GM18519 (cell line): ENCODE results near the gene SPDYE16.
"Not testable (repeated sequence)": the region's sequence is repeated elsewhere in the genome, so short reads cannot be mapped to it uniquely, and the experiment has no call there.

Experiments used
- ATAC-seq: cut with Tn5 transposase; IDR thresholded peaks from one replicate; pipeline ENCODE4 v1.9.1; 2021; ENCODE audit warnings: mild to moderate bottlenecking, moderate library complexity; ENCODE audit not compliant: unreplicated experiment, low FRiP score

Gene SPDYE16

DNA sequence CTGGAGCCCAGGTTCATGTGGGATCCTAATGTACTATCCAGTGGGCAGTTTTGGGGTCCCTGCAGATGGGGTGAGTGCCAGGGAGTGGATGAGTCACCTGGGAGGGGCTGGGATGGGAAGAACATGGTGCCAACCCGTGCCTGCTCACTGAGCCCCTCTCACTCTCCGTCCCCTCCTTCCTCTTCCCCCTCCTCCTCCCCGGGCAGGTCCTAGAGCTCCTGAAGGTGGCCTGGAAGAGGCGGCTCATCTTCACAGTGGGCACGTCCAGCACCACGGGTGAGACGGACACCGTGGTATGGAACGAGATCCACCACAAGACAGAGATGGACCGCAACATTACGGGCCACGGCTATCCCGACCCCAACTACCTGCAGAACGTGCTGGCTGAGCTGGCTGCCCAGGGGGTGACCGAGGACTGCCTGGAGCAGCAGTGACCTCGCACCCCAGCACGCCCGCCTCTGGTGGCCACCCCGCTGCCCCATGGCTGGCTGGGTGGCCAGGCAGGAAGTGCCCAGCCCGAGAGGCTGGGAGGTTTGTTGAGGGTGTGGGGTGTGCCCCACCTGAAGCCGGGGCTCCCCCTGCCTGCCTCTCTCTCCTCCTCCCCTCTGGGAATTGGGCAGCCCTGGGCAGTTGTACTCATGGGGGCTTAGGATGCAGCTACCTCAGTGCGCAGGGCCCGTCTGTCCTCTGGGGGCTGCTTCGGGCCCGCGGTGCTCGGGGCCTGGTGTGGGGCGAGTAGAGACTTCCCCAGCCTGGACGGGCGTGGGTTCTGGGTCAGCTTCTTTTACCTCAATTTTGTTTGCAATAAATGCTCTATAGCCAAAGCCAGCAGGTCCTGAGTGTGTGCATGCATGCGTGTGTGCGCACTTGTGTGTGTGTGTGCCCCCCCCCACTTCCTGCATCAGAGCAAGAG is 37.7 kb downstream of the SPDYE16 start:
- no peak for ATAC-seq

DNA sequence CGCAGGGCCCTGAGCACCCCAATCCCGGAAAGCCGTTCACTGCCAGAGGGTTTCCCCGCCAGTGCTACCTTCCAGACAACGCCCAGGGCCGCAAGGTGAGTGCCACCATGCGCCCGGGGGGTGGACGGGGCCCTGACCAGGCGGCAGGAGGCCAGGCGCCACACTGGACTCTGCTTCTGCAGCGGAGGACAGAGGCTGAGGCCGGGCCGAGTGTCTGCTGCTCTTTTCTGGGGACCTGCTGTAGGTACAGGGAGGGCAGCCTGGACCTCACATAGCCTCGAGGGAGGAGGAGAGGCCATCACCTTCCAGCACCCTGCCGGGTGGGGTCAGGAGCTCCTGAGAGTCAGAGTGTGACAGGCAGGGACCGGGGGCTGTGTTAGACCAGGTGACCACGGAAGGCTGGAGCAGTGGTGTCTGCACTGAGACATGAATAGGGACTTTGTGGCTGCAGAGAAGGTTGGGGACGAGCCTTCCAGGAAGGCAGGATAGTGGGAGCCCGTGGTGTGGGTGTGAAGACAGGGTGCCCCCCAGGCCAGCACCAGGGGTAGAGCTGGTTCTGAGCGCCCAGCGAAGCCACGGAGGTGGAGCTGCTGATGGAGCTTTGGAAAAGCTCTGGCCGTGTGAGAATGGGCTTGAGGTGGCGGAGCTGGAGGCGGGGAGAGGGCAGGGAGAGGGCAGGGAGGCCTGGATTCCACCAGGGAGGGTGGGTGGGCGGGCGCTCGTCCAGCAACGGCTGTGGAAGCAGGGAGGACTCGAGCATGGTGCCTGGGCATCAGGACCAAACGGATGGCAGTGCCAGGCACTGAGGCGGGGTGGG is 38.5 kb downstream of the SPDYE16 start:
- not testable (repeated sequence) for ATAC-seq

DNA sequence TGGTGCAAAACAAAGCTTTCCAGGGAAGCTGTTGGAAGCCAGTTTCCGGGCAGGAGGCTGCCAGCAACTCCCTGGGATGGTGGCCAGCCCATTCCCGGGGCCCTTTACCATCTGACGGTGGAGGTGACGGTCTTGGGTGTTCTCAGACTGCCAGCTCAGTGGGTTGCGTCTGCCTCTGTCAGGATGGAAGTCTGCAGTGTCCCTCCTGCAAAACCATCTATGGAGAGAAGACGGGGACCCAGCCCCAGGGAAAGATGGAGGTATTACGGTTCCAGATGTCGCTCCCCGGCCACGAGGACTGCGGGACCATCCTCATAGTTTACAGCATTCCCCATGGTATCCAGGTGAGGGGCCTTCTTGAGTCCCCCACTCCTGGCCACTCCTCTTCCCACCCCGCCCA is 39.9 kb downstream of the SPDYE16 start:
- not testable (repeated sequence) for ATAC-seq

DNA sequence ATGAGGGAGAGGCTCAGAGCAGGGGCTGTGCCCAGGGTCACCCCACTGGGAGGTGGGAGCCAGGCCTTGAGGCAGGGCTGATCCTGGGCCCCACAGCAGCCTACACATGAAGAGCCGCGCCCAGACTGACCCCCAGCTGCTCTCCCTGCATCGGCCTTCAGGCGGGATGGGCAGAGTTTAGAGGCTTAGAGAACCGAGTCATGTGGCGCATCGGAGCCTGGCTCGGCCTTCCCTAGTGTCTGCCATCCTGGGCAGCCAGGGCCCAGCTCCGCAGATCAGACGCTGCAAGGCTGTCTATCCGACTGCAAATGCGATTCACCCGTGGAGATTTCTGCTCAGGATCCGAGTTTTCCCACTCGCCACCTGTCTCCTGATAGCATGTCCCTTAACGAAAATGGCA is 40.3 kb downstream of the SPDYE16 start:
- ATAC-seq: not testable (repeated sequence)

DNA sequence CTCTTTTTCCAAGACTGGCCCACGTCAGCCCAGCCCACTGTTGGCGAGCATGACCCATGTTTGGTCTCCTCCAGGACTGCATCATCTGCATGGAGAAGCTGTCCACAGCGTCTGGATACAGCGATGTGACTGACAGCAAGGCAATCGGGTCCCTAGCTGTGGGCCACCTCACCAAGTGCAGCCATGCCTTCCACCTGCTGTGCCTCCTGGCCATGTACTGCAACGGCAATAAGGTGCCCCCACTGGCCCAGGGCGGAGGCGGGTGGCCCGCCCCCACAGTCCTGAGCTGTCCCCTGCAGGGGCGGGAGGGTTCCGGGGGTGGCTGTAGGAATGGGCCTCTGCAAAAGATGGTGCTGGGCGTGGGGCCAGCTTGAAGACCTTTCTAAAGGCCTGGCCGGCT is 40.9 kb downstream of the SPDYE16 start:
- not testable (repeated sequence) for ATAC-seq

DNA sequence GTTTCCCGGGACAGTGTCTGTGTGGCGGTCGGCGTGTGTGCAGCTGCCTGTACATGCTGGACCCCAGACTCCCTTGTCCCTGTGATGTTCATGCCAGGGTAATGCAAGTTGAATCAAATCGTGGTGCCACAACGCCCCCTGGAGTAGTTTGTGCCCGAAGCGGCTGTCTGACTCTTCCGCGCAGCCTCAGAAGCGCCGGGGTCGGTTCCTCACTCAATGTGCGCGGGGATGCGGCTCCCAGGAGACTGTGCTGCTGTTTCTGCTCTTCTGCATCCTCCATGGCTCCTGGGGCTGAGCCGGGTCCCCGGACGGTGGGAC is 43.2 kb downstream of the SPDYE16 start:
- ATAC-seq: not testable (repeated sequence)

DNA sequence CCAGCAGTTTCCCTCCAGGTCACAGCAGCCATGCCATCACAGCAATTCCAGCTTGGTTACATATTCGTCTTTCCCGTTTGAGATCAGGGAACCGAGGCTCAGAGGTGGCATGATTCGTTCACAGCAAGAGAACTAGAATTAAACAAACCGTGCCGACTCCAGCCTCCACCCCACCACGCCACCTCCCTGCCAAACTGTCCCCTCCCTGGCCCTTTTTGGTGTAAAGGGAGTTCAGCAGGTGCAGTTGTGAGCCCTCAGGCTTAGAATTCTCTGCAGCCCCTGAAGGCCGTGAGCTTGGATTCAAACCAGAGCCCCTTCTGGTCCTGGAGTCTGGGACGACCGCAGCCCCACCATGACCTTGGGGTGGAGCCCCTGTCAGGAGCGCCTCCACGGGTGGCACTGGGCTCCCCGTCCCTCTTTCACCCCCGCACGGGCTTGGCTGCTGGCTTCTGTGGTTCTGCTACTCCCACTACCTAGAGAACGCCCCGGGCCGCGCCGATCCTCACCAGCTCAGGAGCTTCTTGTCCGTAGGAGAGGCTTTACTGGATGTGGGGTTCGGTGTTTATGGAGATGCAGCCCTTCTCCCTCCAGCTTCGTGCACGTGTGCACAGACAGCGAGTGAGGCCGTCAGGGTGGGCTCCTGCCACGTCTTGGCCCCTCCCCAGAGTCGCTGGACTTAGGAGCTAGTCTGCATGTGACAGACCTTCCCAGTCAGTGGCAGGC is 43.7 kb downstream of the SPDYE16 start:
- ATAC-seq: not testable (repeated sequence)

DNA sequence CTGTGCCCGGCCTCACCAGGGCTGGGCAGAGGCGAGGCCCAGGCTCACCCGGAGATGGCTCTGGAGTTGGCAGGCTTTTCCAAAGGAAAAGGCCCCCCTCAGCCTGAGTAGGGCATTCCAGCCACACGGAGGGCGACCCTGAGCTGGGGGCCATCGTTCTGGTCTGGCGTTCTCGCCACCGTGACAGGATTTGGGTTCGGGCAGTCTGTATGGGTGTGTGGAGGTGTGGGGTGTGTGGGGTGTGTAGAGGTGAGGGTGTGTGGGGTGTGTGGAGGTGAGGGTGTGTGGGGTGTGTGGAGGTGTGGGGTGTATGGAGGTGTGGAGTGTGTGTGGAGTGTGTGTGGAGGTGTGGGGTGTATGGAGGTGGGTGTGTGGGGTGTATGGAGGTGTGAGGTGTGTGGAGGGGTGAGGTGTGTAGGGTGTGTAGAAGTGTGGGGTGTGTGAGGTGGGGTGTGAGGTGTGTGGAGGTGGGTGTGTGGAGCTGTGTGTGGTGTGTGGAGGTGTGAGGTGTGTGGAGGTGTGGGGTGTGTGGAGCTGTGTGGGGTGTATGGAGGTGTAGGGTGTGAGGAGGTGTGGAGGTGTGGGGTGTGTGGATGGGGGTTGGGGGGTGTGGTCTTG is 44.4 kb downstream of the SPDYE16 start:
- ATAC-seq: not testable (repeated sequence)

DNA sequence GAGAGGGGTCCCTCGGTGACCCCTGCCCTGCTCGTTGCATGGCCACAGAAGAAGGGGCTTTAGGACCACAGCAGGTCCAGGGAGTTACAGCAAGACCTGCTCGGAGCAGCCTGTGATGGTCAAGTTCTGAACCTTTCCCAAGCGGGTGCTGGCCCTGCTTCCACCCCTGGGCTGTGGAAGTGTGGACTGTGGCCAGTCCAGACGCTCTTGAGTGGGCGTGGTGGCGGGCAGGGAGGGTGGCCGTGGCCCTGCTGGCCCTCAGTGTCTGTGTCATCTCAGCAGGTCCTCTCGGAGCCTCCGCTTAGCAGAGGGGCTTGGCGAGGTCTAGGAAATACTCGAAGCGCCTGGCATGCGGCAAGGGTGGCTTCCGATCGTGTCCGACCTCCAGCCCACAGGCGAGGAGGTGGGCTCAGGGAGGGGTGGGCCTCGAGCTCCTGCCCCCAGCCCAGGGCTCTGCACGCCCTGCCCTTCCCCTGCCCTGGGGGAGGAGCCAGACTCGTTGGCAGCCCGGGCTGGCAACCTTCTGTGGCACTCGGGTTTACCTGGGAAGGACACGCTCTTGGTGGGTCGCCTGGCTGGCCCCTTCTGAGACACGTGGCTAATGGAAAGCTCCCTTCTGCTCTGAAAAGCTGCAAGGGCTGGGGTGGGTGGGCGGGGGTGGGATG is 45.0 kb downstream of the SPDYE16 start:
- ATAC-seq: not testable (repeated sequence)

DNA sequence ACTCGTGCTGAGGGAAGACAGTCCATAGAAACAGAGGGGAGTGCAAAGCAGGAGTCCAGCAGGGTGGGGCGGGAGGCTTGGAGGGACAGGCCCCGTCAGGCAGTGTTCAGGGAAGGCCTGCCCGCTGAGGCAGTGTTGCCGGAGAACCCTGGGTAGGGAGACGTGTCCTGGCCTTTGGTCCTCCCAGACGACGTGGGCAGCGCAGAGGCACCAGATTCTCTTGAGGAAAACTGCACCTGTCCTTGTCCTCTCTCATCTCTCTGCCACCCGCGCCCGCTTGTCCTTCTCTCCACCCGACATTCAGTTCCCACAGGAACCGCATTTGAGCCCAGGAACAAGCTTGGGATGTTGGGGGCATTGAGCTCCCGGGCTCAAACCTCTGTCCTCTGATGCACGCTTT is 47.4 kb downstream of the SPDYE16 start:
- ATAC-seq: not testable (repeated sequence)

DNA sequence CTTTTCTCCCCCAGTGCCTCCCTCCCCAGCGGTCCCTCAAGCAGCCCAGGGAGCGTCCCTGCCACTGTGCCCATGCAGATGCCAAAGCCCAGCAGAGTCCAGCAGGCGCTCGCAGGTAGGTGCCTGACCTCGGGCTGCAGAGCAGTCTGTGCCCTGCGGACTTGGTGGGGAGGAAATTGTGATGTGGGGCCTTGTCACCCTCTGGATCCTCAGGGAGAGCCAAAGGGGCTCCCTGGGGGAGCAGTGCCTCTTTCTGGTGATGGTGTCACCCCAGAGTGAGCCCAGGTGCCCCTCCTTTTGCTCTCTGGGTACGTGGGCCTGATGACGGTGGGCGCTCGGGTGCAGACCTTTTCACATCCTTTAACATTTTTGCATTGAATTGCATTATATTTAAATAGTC is 51.0 kb downstream of the SPDYE16 start:
- not testable (repeated sequence) for ATAC-seq

DNA sequence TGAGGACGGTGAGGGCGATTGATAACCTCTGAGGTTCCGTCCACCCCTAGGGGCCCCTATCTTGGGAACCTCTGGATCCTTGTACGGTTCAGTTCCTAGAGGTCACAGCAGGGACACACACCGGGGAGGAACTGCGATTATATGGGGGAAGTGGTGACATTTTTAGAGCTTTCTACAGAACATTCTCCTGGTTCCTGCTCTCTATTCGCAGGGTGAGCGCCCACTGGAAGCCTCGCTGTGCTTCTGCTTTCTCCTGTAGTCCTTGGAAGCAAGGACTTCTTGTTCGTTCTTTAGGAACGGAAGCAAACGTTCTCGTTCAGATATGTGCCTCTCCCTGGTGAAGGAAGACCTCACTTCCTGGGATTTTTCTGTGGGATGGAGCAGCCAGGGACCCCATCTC is 55.1 kb downstream of the SPDYE16 start:
- not testable (repeated sequence) for ATAC-seq

DNA sequence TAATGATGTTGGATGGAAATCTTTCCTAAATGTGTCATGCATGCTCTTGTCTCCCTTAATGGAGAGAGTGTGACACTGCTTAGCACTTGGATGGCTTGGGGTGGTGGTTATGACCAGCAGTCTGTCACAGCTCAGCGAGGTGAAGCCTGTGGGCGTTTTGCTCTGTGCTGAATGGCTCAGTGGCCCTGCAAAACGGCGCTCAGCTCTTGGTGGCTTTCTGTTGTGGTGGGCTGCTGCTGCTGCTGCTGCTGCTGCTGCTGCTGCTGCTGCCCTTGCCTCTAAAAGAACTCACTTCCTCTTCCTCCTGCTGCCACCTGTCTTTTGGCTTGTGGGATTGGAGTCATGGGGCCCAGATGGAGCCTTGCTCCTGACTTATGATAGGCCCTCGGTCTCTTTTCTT is 56.5 kb downstream of the SPDYE16 start:
- ATAC-seq: peak; percentile 96

DNA sequence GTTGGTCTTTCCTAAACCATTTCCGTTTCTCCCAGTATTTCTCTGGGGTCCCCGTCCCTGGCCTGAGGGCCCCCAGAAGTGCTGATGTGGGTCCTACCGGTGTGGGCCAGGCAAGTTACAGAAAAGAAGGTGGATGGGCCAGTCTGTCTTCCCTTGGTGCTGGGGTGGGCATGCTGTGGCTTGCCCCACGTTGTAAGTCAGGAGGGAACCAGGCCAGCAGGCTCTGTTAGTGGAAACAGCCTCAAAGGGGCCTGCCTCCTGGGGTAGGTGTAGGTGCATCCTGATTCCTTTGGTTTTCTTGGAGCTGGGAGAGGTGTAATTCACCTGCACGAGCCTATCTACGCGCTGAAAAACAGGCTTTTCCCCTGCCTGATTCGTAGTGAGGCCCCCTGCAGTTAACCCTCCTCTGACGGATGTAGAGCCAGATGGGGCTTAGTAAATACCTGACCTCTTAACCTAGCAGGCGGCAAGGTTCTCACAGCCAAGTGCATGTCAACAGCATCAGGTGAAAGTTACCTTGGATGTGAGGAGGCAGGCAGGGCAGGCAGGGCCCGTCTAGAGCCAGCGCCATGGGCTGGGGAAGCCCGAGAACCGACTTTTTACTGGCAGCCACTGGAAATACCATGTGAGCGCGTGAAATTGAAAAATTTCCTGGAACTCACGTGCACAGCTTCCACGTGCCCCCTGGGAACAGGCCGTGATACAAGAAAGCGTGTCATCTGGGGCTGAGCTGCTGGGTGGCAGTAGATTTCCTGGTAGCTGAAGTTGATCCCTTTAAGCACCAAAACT is 57.1 kb downstream of the SPDYE16 start:
- ATAC-seq: peak; percentile 6

DNA sequence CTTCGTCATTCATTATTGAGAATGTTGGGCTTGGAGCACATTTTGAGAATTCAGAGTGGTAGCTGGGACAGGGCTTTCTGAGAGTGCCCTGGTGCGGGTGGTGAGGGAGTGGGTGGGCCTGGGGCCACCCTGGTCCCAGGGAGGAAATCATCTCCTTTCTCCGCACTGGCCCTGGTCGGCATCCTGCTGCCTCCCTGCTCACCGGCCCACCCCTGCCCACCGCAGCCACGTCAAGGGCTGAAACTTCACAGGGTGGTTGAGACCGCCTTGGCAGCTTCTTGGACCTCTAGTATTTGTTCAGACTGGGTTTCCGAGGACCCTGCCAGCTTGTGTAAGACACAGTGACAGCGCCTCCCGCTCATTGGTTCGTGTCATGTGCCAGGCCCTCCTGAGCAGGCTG is 58.6 kb downstream of the SPDYE16 start:
- ATAC-seq: not testable (repeated sequence)

DNA sequence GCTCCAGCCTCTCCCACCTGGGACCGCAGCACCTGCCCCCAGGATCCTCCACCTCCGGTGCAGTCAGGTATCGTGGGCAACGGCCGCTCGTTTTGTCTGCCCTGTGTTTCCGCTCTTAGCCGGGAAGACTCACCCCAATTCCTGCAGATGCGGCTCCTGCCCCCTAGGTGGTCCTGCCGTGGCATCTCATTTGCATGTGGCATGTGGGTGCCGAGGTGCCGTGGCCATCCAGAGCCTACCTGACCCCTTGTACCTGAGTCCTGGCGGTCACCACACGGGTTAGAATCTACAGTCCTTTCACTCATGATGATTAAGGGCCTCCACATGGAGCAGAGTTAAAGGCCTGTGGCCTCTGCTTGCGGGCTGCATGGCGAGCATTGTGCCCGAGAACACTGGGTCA is 60.0 kb downstream of the SPDYE16 start:
- not testable (repeated sequence) for ATAC-seq

DNA sequence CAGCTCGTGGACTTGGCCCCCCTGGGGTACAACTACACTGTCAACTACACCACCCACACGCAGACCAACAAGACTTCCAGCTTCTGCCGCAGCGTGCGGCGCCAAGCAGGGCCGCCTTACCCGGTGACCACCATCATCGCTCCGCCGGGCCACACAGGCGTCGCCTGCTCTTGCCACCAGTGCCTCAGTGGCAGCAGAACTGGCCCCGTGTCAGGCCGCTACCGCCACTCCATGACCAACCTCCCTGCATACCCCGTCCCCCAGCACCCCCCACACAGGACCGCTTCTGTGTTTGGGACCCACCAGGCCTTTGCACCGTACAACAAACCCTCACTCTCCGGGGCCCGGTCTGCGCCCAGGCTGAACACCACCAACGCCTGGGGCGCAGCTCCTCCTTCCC is 60.4 kb downstream of the SPDYE16 start:
- not testable (repeated sequence) for ATAC-seq
